HG03196 (cell line): ENCODE measurements around the gene RNF213.

ENCODE experiments used
- ATAC-seq: cut with Tn5 transposase; IDR thresholded peaks from one replicate; pipeline ENCODE4 v1.9.1; 2021; ENCODE audit not compliant: unreplicated experiment

Gene RNF213

GRCh38 chr17:80260791-80261158, at the start of gene RNF213:
Gene RNF213 (plus strand): TSS chr17:80260852. CDS start chr17:80263682, 2,830 bp downstream.
- no peak for ATAC-seq

GRCh38 chr17:80212109-80212508, 48.5 kb upstream of the RNF213 start:
- ATAC-seq, result no peak

GRCh38 chr17:80212511-80212910, 48.1 kb upstream of the RNF213 start:
- no peak for ATAC-seq

GRCh38 chr17:80212962-80213642, 47.5 kb upstream of the RNF213 start:
- no peak for ATAC-seq

- ATAC-seq, result no peak
Observed at GRCh38 chr17:80213643-80213975, 47.0 kb upstream of the RNF213 start.

GRCh38 chr17:80214012-80214877, 46.4 kb upstream of the RNF213 start:
- ATAC-seq, result no peak

- ATAC-seq, result no peak
Observed at GRCh38 chr17:80214878-80215210, 45.8 kb upstream of the RNF213 start.

GRCh38 chr17:80216473-80217456, 43.9 kb upstream of the RNF213 start:
- no peak for ATAC-seq

GRCh38 chr17:80217703-80218362, 42.8 kb upstream of the RNF213 start:
- no peak for ATAC-seq

GRCh38 chr17:80218391-80218790, 42.3 kb upstream of the RNF213 start:
- ATAC-seq, result no peak

- ATAC-seq, result peak; percentile 59
Observed at GRCh38 chr17:80219013-80219762, 41.5 kb upstream of the RNF213 start.

GRCh38 chr17:80219763-80220053, 40.9 kb upstream of the RNF213 start:
- ATAC-seq, result no peak

- ATAC-seq, result no peak
Observed at GRCh38 chr17:80220054-80220735, 40.5 kb upstream of the RNF213 start, which contains the start of the genes SGSH and SLC26A11. Gene SGSH (minus strand): TSS chr17:80220333. CDS start chr17:80220313, 20 bp downstream. Gene SLC26A11 (plus strand): TSS chr17:80220427. CDS start chr17:80221561, 1,134 bp downstream.

- ATAC-seq, result no peak
Observed at GRCh38 chr17:80220736-80221215, 39.9 kb upstream of the RNF213 start.

GRCh38 chr17:80221351-80222105, 39.1 kb upstream of the RNF213 start:
- no peak for ATAC-seq

GRCh38 chr17:80222376-80223141, 38.1 kb upstream of the RNF213 start:
- ATAC-seq, result no peak

GRCh38 chr17:80223142-80223815, 37.4 kb upstream of the RNF213 start:
- no peak for ATAC-seq
